Right lobe of liver (tissue), 4 donors: ENCODE data around the gene MEGF10.

Experiments used
- CTCF ChIP-seq, 4 donors: fragments of 200-600 bp in 3 of 4; fragments of 450-650 bp in 1 of 4; IDR thresholded peaks; one replicate each; pipeline versions ENCODE4 v1.5.1 to v1.8.0; 2016 to 2022; ENCODE audit warnings: antibody characterized with exemption in 4 of 4, mild to moderate bottlenecking in 2 of 4
- POLR2A ChIP-seq: fragments of 450-650 bp; IDR thresholded peaks from one replicate; pipeline ENCODE4 v1.6.1; 2017; ENCODE audit warnings: antibody characterized with exemption, mild to moderate bottlenecking
- donor health status: DM: no; HTN: no; CAD: no.
- donor health status: DM: no; HTN: no; CAD: no.
- donor health status: DM: no; HTN: yes; CAD: no.

GRCh38 chr5:127416906-127417305 is 126.3 kb downstream of the MEGF10 start:
- TF ChIP-seq CTCF (IDR thresholded peaks at IDR 0.05) = no peak
- TF ChIP-seq POLR2A = no peak
